K562 (cell line): ENCODE results near the gene EMC1. TPM values are rescaled to one million over a fixed set of nuclear protein-coding genes. Genes with fewer than 3 reads are reported as not detected.

Experiments used
- ATAC-seq: fragments of 200-7000 bp; cut with Tn5 transposase; 3 replicates; pipeline ENCODE4 v1.9.1; 2020; ENCODE audit warnings: moderate library complexity
- BruUV-seq: library from RNA; stranded (reverse); fragments of 400-500 nt; replicated peaks from 2 replicates; lab custom pipeline; 2021; lab: Mats Ljungman, UMichigan
- CTCF ChIA-PET: fragments of 300-600 bp; formaldehyde crosslinking; extraction: SDS; loops from one replicate; lab custom pipeline; 2021; ENCODE audit warnings: low intra/inter-chr PET ratio; lab: Yijun Ruan, JAX
- POLR2A ChIA-PET: fragments of 300-600, 350-650 bp; sonication (Branson Sonifier 250); formaldehyde crosslinking; extraction: SDS; loops from one replicate; lab custom pipeline; 2021; ENCODE audit warnings: antibody characterized with exemption, inconsistent platforms; lab: Yijun Ruan, JAX
- DNase-seq, 4 experiments: peaks; one replicate each; pipeline versions ENCODE4 v3.0.0 to v3.0.0-alpha.2; 2011 to 2018; ENCODE audit warnings: low spot score in 3 of 4, mixed read lengths in 3 of 4; ENCODE audit errors: extremely low read depth in 1 of 4
- FAIRE-seq: peaks from 2 replicates; lab custom pipeline; 2011; peaks lifted over from hg19 to GRCh38; lab: Jason Lieb, UNC
- H2AFZ ChIP-seq: 2 replicates; pipeline ENCODE4 v1.6.0; 2011; ENCODE audit warnings: low read depth, low read length, control low read depth, inconsistent platforms
- H3K27ac ChIP-seq: fragments of 200-600 bp; 3 replicates; pipeline ENCODE4 v1.8.0; 2011; ENCODE audit warnings: low read depth, mild to moderate bottlenecking, control low read depth, inconsistent platforms, low read length, moderate library complexity, mixed read lengths; ENCODE audit errors: extremely low read depth
- H3K27me3 ChIP-seq, 2 experiments: fragments of 300-600 bp in 1 of 2; 2 replicates in 1 of 2; 3 replicates in 1 of 2; pipeline versions ENCODE4 v1.6.0 to v1.8.0; 2011; ENCODE audit warnings: inconsistent platforms in 2 of 2, low read length in 2 of 2, mild to moderate bottlenecking in 1 of 2, mixed read lengths in 1 of 2, moderate library complexity in 1 of 2; ENCODE audit not compliant: control insufficient read depth in 2 of 2, insufficient read depth in 2 of 2
- H3K36me3 ChIP-seq: fragments of 300-600 bp; 3 replicates; pipeline ENCODE4 v1.8.0; 2011; ENCODE audit warnings: mild to moderate bottlenecking, low read length, inconsistent platforms; ENCODE audit not compliant: control insufficient read depth, insufficient read depth
- H3K4me1 ChIP-seq, 2 experiments: fragments of 200-600 bp in 1 of 2; replicated peaks in 1 of 2; 2 replicates in 1 of 2; 3 replicates in 1 of 2; pipeline versions ENCODE4 v1.5.1 to v1.8.0; 2011; ENCODE audit warnings: inconsistent platforms in 2 of 2, low read length in 2 of 2, mild to moderate bottlenecking in 1 of 2, mixed read lengths in 1 of 2, moderate library complexity in 1 of 2; ENCODE audit not compliant: control insufficient read depth in 2 of 2, insufficient read depth in 2 of 2
- H3K4me2 ChIP-seq: 2 replicates; pipeline ENCODE4 v1.6.1; 2011; ENCODE audit warnings: low read length, control low read depth, inconsistent platforms, mixed read lengths; ENCODE audit not compliant: insufficient read depth
- H3K4me3 ChIP-seq: fragments of 200-600 bp; sonication (generic), shearing (Covaris generic); 2 replicates; pipeline ENCODE4 v1.5.1; 2016; ENCODE audit warnings: control low read depth, inconsistent platforms
- H3K79me2 ChIP-seq: fragments of 200-600 bp; 3 replicates; pipeline ENCODE4 v1.8.0; 2011; ENCODE audit warnings: low read length, inconsistent platforms; ENCODE audit not compliant: control insufficient read depth, insufficient read depth
- H3K9ac ChIP-seq, 2 experiments: 2 replicates each; pipeline versions ENCODE4 v1.6.0 to v1.6.1; 2011; ENCODE audit warnings: low read depth in 2 of 2, low read length in 2 of 2, control low read depth in 1 of 2, inconsistent platforms in 1 of 2, mild to moderate bottlenecking in 1 of 2, mixed read lengths in 1 of 2; ENCODE audit not compliant: insufficient read depth in 1 of 2
- H3K9me1 ChIP-seq: one replicate; pipeline ENCODE4 v1.6.0; 2011; ENCODE audit warnings: inconsistent platforms, mild to moderate bottlenecking, low read length, moderate library complexity; ENCODE audit not compliant: control insufficient read depth, insufficient read depth
- H3K9me3 ChIP-seq: replicated peaks from 2 replicates; pipeline ENCODE4 v1.5.1; 2011; ENCODE audit warnings: low read depth, low read length, inconsistent platforms; ENCODE audit not compliant: control insufficient read depth, insufficient read depth
- H4K20me1 ChIP-seq: replicated peaks from 2 replicates; pipeline ENCODE4 v1.6.1; 2011; ENCODE audit warnings: low read length, inconsistent platforms, mixed read lengths; ENCODE audit not compliant: control insufficient read depth, insufficient read depth
- BCLAF1 ChIP-seq, 2 experiments: fragments of 450-650 bp in 1 of 2; IDR thresholded peaks; 2 replicates each; pipeline ENCODE4 v1.6.1; 2011 to 2017; ENCODE audit warnings: low read depth in 2 of 2, antibody characterized with exemption in 1 of 2, borderline replicate concordance in 1 of 2, low read length in 1 of 2, mild to moderate bottlenecking in 1 of 2, mixed read lengths in 1 of 2; ENCODE audit not compliant: control insufficient read depth in 1 of 2
- KLF10 ChIP-seq: fragments of 250-450 bp; sonication (Bioruptor Pico); IDR thresholded peaks from 2 replicates; pipeline ENCODE4 v1.6.1; 2021; ENCODE audit warnings: matching md5 sums
- MTA2 ChIP-seq: fragments of 450-650 bp; IDR thresholded peaks from 2 replicates; pipeline ENCODE4 v1.6.1; 2016; ENCODE audit warnings: low read depth
- MYC ChIP-seq, 2 experiments: fragments of 250-450 bp in 1 of 2; sonication (Bioruptor Pico) in 1 of 2; IDR thresholded peaks; 2 replicates each; pipeline versions ENCODE4 v1.5.1 to v1.6.1; 2012 to 2021; ENCODE audit warnings: low read depth in 2 of 2, borderline replicate concordance in 1 of 2, improper control_type of control experiment in 1 of 2, low read length in 1 of 2, mild to moderate bottlenecking in 1 of 2, moderate library complexity in 1 of 2
- NCOA4 ChIP-seq: fragments of 450-650 bp; IDR thresholded peaks from 2 replicates; pipeline ENCODE4 v1.6.1; 2018; ENCODE audit warnings: mild to moderate bottlenecking; ENCODE audit not compliant: partially characterized antibody
- POLR2A ChIP-seq: fragments of 450-650 bp; conservative IDR thresholded peaks from 2 replicates; pipeline ENCODE4 v1.6.1; 2016
- TBP ChIP-seq: optimal IDR thresholded peaks from 2 replicates; pipeline ENCODE3; 2011; ENCODE audit warnings: low read depth, low read length, improper control_type of control experiment
- THAP7 ChIP-seq: fragments of 250-450 bp; sonication (Bioruptor Pico); IDR thresholded peaks from 2 replicates; pipeline ENCODE4 v1.5.0; 2021
- ZBTB8A ChIP-seq: fragments of 450-650 bp; IDR thresholded peaks from 2 replicates; pipeline ENCODE4 v1.6.1; 2018; ENCODE audit warnings: mild to moderate bottlenecking, moderate library complexity; ENCODE audit not compliant: partially characterized antibody
- ZNF354B ChIP-seq: fragments of 250-450 bp; sonication (Bioruptor Pico); IDR thresholded peaks from 2 replicates; pipeline ENCODE4 v1.4.0; 2020
- ZNF699 ChIP-seq: fragments of 250-450 bp; sonication (Bioruptor Pico); IDR thresholded peaks from 2 replicates; pipeline ENCODE4 v1.8.0; 2021; ENCODE audit warnings: mild to moderate bottlenecking, moderate library complexity; ENCODE audit not compliant: insufficient replicate concordance
- ZNF77 ChIP-seq: fragments of 250-450 bp; sonication (Bioruptor Pico); IDR thresholded peaks from 2 replicates; pipeline ENCODE4 v1.5.0; 2020
- WGBS: fragments of 100-300 bp; shearing (Covaris generic); methylation state at CpG from one replicate; pipeline ENCODE4 v1.1.6; 2016; ENCODE audit warnings: low coverage, mixed read lengths; ENCODE audit not compliant: insufficient coverage; ENCODE audit errors: missing lambda C conversion rate; 5-methylcytosine and 5-hydroxymethylcytosine counted together
- in situ Hi-C: fragments of 300-500 bp; cut with MboI; formaldehyde crosslinking; loops from 4 replicates; pipeline ENCODE4 v1.15.0; 2018; ENCODE audit warnings: inconsistent platforms, mixed read lengths
- intact Hi-C: fragments of 100-400 bp; cut with micrococcal nuclease; formaldehyde crosslinking; loops from 2 replicates; pipeline ENCODE4 v1.14.2; 2022
- polyA plus RNA-seq, 8 experiments: library from polyadenylated mRNA; depleted of rRNA in 4 of 8; stranded (reverse) in 5 of 8; unstranded in 3 of 8; fragments of >200 nt; fragmentation: Nextera tagmentation in 2 of 8; fragmentation: Illumina TruSeq in 1 of 8; extraction: Ambion mirVana in 2 of 8; extraction: Trizol in 1 of 8; gene quantifications; 2 replicates each; pipeline versions ENCODE4 v1.2.1 to v1.2.3, GENCODE V29; 2011 to 2014; ENCODE audit warnings: inconsistent platforms in 1 of 8, missing spikeins in 1 of 8
- total RNA-seq, 7 experiments: library from RNA; depleted of rRNA in 6 of 7; stranded (reverse); fragments of >200 nt in 6 of 7; fragmentation: Illumina TruSeq in 2 of 7; extraction: Trizol in 2 of 7; gene quantifications; 2 replicates each; pipeline versions ENCODE4 v1.2.1 to v1.2.3, GENCODE V29; 2011 to 2021; ENCODE audit warnings: low replicate concordance in 1 of 7
- TF ChIP-seq, protein P1 (sequence below): fragments of 200-800 bp; sonication (Bioruptor generic); IDR thresholded peaks from 2 replicates; pipeline ENCODE4 v1.6.1; 2017; ENCODE audit warnings: missing genetic modification characterization, missing compliant biosample characterization
- TF ChIP-seq, protein P2 (sequence below): fragments of 250-450 bp; sonication (Bioruptor Pico); IDR thresholded peaks from 2 replicates; pipeline ENCODE4 v1.5.0; 2021

EMC1 gene
- total and polyA plus RNA-seq, 9 of the 15 experiments (the other 6 are each of a cell fraction or from before 2014, with no cell fraction given) = 17.8 to 88.2 (median 37.4) TPM

- Histone ChIP-seq H4K20me1 (peaks cover 10% of the 10 kb centered on the region), H3K27ac (peak overlapping the region; percentile 52; the same call in 2 of the 3 replicates), H3K79me2 (peaks cover 12% of the 10 kb centered on the region), H2AFZ (no peak overlapping the region), H3K9me3 (no peaks in the 10 kb centered on the region), H3K4me2 (no peak overlapping the region), H3K27me3 (no peaks in the 10 kb centered on the region), H3K9me1 (no peaks in the 10 kb centered on the region), H3K4me3 (no peak overlapping the region), H3K9ac (peak overlapping the region in 1 of 2 experiments; percentile 53; a peak in 2 of 4 replicates), H3K36me3 (peaks cover 56% of the 10 kb centered on the region), H3K4me1 (peaks cover 0 to 13% of the 10 kb centered on the region in 2 experiments; a peak in 3 of 5 replicates)
- BruUV-seq = no TSS peak
- peak; percentile 65 for ATAC-seq
- FAIRE-seq = peak; percentile 69
- POLR2A ChIA-PET = interaction anchor here (0.6 to 5.0 kb wide), 6 partner anchors 9 to 71 kb away, joined by 3 to 37 read pairs (median 11); partner anchors contain the start of genes AKR7A2, EMC1, MRTO4 and SLC66A1
- in situ Hi-C loops (no loop called here), intact Hi-C loops (no loop called here)
- WGBS = 65% methylated on average over 20 of the region's 21 CpGs
- peak in 2 of 4 experiments; percentile 24 to 40 for DNase-seq
- CTCF ChIA-PET = interaction anchor here (0.7 kb wide), 1 partner anchor 211 kb away, joined by 3 read pairs; no protein-coding TSS in a partner anchor
- TF ChIP-seq ZNF354B (CRISPR knock-in tag) = no peak
- TF ChIP-seq MTA2 = no peak
- no peak for TF ChIP-seq KLF10
- peak; percentile 72 for TF ChIP-seq POLR2A
- no peak for TF ChIP-seq MYC (IDR thresholded peaks at IDR 0.05; ENCODE audit: low read depth, low read length)
- no peak for TF ChIP-seq MYC (CRISPR knock-in tag; IDR thresholded peaks at IDR 0.05; ENCODE audit: borderline replicate concordance, low read depth)
- TF ChIP-seq ZNF77 (CRISPR knock-in tag) = no peak
- TF ChIP-seq, protein P1, sequence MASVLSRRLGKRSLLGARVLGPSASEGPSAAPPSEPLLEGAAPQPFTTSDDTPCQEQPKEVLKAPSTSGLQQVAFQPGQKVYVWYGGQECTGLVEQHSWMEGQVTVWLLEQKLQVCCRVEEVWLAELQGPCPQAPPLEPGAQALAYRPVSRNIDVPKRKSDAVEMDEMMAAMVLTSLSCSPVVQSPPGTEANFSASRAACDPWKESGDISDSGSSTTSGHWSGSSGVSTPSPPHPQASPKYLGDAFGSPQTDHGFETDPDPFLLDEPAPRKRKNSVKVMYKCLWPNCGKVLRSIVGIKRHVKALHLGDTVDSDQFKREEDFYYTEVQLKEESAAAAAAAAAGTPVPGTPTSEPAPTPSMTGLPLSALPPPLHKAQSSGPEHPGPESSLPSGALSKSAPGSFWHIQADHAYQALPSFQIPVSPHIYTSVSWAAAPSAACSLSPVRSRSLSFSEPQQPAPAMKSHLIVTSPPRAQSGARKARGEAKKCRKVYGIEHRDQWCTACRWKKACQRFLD (CRISPR knock-in tag) = no peak
- TF ChIP-seq THAP7 (CRISPR knock-in tag) = no peak
- TF ChIP-seq ZNF699 (CRISPR knock-in tag) = no peak
- TF ChIP-seq TBP = no peak
- TF ChIP-seq ZBTB8A = no peak
- no peak for TF ChIP-seq NCOA4
- TF ChIP-seq, protein P2, sequence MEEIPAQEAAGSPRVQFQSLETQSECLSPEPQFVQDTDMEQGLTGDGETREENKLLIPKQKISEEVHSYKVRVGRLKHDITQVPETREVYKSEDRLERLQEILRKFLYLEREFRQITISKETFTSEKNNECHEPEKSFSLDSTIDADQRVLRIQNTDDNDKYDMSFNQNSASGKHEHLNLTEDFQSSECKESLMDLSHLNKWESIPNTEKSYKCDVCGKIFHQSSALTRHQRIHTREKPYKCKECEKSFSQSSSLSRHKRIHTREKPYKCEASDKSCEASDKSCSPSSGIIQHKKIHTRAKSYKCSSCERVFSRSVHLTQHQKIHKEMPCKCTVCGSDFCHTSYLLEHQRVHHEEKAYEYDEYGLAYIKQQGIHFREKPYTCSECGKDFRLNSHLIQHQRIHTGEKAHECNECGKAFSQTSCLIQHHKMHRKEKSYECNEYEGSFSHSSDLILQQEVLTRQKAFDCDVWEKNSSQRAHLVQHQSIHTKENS (CRISPR knock-in tag) = no peak
- 0 out of 4 replicates have a peak, but pooled peaks of 1 of the 2 experiments have one; percentile 10 for TF ChIP-seq BCLAF1 (IDR thresholded peaks at IDR 0.05; ENCODE audit: borderline replicate concordance in 1 of 2, control insufficient read depth in 1 of 2, low read depth in 2 of 2, low read length in 1 of 2)
These were observed 9.2 kb upstream of the EMC1 start for GRCh38 chr1:19260211-19261138.
